GM18861 (cell line): ENCODE measurements around the gene UBE2I.
"Not testable (repeated sequence)": the region's sequence is repeated elsewhere in the genome, so short reads cannot be mapped to it uniquely, and the experiment has no call there.

ENCODE experiments used
- ATAC-seq: cut with Tn5 transposase; IDR thresholded peaks from one replicate; pipeline ENCODE4 v1.9.1; 2021; ENCODE audit not compliant: unreplicated experiment

UBE2I gene

DNA sequence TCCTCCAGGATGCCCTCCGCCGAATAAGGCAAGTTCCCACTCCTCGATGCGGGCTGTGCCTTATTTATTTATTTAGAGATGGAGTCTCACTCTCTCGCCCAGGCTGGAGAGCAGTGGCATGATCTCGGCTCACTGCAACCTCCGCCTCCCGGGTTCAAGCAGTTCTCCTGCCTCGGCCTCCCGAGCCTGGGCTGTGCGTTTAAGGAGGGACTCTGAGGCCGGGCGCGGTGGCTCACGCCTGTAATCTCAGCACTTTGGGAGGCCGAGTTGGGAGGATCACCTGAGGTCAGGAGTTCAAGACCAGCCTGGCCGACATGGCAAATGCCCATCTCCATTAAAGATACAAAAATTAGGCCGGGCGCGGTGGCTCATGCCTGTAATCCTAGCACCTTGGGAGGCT lies 18.7 kb downstream of the UBE2I start:
- ATAC-seq: not testable (repeated sequence)

DNA sequence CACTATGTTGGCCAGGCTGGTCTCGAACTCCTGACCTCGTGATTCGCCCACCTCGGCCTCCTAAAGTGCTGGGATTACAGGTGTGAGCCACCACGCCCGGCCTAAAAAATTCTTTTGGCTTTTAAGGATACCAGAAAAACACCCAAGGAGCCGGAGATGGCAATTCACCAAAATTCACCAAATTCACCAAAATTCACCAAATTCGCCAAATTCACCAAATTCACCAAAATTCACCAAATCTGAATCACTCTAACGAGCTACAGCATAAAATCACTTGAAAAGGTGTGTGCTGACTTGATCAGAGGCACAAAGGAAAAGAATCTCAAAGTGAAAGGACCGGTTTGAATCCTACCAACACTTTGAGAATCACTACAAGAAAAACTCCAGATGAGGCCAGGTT lies 19.5 kb downstream of the UBE2I start:
- not testable (repeated sequence) for ATAC-seq

DNA sequence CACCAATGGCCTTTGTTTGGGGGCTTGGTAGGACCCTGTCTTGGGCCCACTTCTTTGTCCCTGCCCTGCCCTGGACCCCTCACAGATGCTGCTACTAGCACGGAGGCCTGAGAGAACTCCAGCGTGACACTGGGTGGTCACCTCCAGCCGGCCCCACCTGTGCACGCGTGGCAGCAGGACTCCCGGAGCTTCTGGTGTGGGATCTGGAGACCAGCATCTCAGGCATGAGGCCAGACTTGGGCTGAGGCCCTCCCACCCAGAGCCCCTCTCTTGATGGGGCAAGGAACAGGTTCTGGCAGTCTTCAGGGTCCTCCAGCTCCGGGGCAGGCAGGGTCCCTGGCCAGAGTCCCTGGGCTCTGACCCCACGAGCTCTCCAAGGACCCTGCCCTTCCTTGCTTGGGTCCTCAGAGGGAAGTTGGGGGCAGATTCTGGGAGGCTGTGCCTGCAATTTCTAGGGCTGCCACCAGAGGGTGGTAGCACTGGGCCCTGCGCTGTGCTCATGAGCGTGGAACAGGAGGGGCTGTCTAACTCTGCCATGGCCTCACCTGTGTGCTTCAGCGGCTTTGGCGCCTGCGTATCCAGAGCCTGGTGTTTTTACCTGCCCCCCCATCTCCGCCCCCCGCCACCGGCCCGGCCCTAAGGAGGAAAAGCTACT lies 21.0 kb downstream of the UBE2I start:
- ATAC-seq: no peak

DNA sequence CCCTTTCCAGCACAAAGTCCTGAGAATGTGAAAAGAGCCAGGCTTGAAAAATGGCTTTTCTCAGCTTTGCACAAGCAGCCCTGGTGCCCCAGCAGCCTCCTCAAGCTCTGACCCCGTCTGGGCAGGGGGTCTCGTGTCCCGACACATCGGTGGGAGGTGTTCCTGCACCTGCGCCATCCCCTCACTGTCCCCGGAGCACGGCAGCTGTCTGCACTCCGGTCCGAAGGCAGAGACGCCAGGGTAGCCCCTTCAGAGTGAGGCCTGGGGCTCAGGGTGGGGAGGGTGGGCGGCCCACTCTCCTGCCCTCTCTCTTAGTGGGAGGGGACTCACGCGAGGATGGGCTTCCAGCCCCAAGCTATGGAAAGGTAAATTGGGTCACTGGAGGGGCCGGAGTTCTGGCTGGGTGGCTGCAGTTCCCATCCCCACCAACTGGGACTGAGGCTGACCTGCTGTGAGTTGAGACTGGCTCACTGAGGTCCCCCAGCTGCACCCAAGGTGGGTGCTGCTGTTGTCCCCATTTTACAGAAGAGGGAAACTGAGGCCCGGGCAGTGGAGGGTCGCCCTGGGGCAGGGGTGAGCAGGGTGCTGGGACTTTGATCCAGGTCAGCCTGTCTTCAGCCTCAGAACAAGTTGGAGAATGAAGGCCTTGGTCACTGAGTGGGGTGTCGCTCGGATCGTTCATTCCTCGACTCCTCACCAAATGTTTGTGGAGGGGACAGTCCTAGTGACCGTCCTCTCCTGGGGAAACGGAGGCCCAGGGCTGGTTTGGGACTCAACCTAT lies 21.7 kb downstream of the UBE2I start:
- no peak for ATAC-seq

DNA sequence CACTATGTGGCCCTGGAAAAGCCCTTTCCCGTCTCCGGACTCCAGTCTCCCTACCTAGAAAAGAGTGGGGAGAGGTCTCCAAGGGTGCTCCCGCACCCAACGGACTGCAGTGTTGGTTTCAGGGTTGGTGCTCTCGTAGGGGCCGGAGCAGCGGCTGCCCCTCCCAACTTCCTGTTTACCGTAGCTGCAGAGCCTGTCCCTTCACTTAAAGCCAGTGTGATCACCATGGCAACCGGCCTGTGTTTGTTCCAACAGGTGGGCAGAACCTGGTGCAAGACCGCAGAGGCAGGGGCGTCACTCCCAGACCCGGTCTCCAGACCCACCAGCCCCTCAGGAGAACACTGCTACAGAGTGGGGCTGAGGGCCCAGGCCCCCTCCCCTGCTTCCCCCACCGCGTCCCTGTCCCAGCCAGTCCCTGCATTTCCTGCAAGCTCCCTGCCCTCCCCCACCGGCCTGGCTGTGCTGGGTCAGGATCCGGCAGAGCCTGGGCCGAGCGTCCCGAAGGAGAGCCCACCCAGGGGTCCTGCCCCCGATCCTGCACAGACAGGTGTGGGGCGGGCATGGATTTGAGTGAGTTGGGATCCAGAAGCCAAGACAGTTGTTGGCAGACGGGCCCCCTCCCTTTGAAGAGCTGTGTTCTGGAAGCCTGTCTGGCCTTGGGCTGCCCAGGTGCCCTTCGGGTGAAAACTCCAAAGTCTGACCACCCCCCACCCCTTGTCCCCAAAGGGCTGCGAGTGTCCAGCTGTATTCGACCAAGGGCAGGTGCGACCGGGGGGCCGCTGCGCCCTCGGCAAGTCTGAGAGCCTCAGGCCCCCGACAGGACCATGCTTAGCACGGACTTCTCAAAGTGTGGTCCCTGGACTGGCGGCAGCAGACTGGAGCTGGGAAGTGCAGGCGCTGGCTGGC lies 22.5 kb downstream of the UBE2I start:
- peak; percentile 40 for ATAC-seq

DNA sequence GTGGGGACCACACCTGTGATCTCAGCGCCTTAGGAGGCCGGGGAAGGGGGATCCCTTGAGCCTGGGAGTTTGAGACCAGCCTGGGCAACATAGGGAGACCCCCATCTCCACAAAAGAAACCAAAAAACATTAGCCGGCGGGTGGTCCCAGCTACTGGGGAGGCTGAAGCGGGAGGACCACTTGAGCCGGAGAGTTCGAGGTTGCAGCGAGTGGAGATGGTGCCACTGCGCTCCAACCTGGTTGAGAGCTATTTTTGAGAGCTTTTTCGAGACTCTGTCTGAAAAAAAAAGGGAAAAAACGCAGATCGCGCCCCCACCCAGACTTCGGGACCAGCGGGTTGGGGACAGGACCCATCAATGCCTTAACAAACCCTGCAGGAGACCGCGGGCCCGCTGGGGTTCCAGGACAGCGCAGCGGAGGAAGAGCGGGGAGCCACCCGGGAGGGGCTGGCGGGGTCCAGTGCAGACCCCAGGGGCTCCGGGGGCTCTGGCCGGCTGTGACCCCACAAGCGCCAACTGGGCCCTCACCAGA lies 23.2 kb downstream of the UBE2I start:
- ATAC-seq: no peak

DNA sequence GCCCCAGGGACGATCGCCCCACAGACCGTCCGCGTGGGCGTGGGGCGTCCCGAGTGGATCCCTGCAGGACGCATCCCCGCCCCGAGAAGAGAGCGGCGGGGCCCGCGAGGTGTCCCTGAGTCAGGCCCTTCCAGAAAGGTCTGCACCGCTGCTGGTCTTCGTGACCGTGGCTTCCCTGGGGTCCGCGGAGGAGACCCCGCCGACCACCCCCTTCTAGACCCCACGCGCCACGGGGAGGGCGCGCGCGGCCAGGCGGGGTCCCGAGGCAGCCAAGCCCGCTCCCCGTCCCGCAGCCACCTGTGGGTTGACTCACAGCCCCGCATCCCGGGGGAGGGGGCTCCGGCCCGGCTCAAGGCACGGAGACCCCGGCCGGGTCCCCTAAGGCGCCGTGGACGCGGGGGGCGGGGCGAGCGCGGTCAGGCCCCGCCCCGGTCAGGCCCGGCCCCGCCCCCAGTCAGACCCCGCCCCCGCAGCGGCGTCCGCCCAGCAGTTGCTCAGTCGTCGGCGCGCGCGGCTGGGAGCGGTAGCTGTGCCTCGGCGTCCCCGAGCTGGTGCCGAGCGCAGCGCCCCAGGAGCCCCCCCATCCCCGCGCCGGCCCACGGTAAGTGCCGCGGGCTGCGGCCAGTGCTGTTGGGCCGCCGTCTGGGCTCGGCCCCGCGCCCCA lies 23.8 kb downstream of the UBE2I start, which contains the start of gene BAIAP3:
Gene BAIAP3 (plus strand): TSS at position 497 of the 664 bp plus-strand sequence. CDS start 4,905 bp downstream, outside the sequence.
- ATAC-seq: no peak

DNA sequence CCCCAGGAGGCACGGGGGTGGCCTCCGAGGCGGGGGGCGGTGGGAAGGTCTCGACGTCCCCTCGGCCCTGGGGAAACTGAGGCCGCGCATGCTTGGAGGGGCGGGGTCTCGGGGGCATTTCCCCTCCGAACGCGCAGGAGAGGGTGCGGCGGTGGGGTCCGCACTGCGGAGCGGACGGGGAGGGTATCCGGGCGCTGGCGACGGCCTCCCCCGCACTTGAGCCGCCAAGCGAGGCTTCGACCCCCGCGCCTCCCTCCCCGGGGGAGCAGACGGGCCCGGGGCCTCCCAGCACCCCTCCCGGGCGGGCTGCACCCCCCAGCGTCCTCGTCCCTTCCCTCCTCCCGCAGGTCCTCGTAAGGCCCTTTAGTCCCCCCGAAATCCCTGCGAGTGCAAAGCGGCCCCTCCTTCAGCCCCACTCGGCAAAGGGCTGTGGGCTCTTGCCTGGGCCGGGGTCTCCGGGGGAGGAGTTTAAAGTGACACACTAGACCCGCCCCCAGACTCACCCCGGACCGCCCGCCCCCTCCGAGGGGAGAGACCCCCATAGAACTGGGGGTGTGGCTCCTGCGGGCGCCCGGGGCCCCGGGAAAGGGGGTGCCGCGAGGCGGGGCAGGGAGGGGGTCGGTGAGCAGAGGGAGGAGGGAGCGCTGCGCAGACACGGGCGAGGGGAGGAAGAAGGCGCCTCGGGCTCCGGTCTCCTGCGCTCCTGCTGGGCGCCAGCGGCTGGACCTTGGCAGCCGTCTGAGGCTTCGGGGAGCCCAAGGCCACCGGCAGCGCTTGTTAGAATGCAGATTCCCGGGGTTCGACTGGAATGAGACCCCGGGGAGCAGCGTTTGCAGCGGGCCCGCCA lies 24.6 kb downstream of the UBE2I start:
- no peak for ATAC-seq

DNA sequence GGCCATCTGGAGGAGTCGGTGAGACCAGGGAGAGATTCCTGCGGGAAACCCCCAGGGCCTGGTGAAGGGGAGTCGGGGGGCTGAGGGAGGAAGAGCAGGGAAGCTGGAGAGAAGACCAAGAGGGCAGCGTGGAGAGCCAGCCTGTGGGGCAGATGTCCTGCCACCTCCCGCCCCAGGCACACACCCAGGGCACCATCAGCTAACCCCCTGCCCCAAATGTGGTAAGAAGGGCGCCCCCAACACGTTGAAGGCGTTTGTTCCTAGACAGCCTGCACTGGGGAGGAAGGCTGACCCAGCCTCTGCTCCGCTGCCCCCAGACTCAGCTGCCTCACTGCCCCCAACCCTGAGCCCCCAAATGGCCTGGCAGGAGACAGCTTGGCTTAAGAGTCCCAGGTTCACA lies 25.3 kb downstream of the UBE2I start:
- ATAC-seq: no peak

DNA sequence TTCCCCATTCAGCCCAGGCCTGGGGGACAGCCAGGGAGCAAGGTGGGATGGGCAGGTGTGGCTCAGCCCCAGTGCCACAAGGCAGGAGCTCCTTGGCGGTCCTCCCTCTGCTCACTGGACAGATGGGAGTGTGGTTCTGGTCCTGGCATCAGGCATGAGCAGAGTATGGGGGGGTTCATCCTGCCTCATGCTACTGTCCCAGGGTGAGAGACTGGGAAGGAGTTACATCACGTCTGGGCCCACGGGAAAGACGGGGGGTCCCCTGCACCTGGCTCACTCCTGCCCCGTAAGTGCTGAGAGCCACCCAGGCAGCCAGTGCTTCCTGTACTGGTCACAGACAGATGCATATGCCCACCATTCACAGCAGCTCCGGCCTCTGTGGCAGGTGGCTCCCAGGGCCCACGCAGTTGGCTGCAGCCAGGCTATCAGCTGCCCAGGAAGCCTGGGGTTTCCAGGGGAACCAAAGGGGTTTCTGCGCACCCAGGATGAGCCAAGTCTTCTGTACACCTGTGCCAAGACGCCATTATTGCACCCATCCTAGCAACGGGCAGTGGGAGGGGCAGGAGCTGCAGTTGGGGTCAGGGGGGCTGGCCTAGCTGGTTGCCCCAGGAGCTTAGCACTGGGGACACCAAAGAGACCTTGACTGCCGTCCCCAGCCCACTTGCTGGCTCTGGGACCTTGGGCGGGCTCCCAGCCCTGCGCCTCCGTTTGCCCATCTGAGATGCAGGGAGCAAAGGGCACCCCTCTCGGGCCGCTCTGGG lies 26.0 kb downstream of the UBE2I start:
- ATAC-seq: no peak

DNA sequence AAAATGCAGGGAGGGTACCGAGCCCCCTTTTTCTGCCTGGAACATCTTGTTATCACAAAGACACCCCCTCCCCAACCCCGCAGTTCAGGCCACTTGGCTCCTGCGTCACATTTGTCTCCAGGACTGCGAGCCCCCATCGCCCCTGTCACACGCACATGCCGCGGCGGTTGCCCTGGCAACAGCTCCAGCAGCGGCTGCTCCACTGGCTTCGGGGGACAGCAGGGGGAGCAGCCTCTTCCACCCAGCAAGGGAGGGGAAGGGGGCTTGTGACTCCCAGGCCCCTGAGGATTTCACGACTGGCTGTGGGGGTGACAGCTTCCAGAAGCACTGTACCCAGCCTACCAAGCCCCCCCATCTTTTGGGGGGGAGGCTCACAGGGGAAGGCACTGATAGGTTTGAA lies 26.6 kb downstream of the UBE2I start:
- ATAC-seq: no peak

DNA sequence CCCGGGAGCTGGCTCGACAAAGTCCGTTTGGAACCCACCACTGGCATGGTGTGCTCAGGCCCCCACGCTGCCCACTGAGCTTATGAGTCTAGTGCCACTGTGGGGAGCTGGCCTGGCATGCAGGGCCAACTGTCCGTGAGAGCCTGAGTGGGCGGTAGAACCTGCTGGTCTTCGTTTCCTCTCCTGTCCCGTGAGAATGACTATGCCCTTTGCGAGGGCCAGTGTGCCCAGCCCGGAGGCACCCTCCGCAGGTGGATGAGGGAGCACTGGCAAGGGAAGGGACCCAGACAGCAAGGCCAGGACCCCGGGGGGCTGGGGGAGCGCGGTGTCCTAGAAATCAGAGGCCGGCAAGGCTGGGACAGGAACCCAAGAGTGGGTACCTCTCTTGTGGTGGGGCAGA lies 27.2 kb downstream of the UBE2I start:
- ATAC-seq: no peak

DNA sequence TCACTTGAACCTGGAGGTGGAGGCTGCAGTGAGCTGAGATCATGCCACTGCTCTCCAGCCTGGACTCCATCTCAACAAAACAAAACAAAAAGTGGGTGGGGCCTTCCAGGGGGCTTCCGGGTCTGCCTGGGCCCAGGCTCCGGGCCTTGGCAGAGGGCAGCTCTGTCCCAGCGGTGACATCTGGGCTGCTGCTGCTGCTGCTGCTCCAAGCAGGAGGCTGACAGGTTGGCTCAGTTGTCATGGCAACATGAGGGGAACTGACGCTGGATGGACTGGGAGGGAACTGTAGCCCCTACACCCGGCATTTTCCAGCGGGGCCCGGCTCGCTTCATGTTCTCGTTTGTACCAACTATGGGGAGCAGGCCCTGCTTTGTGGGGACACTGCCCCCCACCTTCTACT lies 28.1 kb downstream of the UBE2I start:
- ATAC-seq: no peak

DNA sequence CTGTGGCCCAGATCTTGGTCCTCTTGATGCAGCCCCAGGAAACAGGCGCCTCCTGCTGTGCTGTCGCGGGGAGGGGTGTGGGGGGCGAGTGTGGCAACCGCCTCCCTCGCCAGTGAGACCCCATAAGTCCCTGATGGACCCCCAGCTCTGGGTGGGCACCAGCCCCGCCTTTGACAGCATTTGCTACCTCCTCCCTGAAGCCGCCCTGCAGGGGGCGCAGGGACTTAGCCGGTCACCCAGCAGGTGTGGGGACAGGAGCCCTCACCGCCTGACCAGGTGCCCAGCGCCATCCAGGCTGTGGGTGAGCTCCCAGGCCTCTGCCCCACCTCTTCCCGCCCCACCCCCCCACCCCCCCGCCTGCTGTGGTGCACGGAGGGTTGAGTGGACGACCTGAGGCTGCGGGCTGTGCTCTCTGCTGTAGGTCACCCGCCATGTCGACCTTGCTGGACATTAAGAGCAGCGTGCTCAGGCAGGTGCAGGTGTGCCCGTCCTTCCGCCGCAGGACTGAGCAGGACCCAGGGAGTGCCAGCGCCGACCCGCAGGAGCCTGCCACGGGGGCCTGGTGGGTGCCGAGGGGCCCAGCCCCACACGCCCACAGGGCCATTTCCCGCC lies 28.8 kb downstream of the UBE2I start:
- no peak for ATAC-seq

DNA sequence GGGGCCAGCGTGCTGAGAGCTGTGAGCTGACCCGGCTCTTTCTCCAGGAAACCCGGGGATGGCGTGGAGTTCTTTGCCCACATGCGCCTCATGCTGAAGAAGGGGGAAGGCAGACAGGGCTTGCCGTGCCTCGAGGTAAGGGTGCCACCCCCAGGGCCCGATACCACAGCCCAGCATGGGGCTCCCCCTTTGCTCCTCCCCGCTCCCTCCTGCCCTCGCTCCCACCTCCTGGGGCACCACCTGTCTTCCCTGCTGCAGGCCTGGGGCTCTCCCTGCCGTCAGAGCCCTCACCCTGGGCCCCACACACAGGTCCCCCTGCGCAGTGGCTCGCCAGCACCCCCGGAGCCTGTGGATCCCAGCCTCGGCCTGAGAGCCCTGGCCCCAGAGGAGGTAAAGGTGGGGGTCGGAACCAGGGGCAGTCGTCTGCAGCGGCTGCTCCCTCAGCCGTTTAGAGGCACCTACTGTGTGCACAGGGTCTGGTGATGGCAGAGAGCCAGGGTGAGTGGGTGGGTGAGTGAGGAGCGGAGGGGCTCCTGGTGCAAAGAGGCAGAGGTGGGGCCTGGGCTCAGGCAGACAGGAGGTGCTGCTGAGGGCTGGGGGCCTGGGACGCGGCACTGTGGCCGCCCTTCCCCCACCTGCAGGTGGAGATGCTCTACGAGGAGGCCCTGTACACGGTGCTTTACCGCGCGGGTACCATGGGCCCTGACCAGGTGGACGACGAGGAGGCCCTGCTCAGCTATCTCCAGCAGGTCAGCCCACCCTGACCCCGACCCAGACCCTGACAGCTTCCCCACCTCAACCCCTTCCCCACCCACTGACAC lies 29.6 kb downstream of the UBE2I start:
- ATAC-seq: no peak

DNA sequence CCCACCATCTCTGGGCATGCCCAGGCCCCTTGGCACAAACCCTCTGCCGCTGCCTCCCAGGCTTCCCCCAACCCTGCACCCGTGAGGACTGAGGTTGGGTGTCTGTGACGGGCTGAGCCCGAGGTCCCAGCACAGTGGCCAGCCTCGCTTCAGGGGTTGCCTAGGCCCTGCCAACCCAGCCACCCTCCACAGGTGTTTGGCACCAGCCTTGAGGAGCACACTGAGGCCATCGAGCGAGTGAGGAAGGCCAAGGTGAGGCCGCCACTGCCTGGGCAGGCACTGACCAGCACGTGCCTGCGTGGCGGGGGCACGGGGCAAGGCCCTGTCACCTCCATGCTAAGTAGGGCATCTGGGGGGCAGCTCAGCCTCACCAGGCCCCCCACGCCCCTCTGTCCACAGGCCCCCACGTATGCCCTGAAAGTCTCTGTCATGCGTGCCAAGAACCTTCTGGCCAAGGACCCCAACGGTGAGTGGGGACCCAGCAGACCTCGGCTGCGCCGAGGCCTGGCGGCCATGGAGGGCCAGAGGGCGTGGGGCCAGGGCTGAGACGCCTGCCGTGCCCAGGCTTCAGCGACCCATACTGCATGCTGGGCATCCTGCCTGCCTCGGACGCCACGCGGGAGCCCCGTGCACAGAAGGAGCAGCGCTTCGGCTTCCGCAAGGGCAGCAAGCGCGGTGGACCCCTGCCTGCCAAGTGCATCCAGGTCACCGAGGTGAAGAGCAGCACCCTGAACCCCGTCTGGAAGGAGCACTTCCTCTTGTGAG lies 31.5 kb downstream of the UBE2I start:
- ATAC-seq: no peak
